CD4-positive, alpha-beta T cell treated with Interleukin-1 beta for 1 hour (primary cell): ENCODE results near the gene WDR27.
"Not testable (repeated sequence)": the region's sequence is repeated elsewhere in the genome, so short reads cannot be mapped to it uniquely, and the experiment has no call there.

Experiments used
- DNase-seq, 2 donors: peaks; one replicate each; pipeline ENCODE4 v3.0.0-alpha.2; 2020 to 2022

WDR27 gene

DNA sequence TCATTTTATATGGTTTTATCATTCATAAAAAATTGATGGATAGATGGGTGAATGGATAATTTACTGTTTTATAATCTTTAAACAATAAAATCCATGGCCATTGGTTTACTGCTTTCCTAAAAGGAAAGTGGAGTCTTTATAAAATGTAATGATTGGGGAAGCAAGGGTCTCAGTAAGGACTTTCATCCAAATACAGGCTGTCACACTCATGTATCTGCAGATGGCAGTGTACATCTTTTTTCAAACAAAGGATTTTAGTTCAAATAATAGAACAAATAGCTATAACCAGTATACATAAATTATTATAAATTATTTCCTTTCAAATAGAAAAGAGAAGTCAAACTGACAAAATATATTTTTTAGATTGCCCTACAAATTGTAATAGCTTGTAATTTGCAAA is 190.0 kb downstream of the WDR27 start:
- DNase-seq, result not testable (repeated sequence)

DNA sequence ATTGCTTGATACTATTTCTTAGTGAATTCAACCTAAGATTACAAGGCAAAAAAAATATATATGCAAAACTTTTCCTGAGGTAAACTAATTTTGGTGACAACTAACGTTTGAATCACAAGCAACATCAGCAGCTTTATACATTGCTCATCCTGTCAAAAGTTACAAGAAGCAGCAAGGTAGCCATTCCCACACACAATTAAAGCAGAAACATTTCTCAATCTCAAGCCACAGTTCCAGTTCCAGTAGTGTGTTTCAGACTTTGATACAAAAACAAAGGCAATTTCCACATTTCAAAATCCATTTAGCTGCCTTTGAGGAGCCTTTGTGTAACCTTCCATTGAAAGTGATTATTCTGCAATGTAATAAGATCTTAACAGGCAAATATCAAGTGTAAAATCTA is 191.0 kb downstream of the WDR27 start:
- DNase-seq, result no peak

DNA sequence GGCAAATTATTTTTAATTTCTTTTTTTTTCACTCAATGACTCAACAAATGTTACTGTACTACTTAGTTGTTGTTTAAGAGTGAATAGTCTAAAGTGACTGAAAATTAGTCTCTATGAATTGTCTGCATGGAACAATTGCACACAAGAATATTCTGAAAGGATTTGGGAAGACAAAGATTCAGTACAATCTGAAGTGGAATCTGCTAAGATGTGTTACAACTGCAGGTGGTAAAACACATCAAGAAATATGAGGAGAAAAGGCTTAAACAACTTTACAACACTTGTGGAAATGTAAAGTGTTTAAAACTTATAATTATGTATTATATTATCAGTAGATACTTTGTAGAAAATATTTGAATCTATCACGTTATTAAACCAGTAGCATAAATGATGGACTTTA is 193.4 kb downstream of the WDR27 start:
- no peak for DNase-seq

- no peak for DNase-seq
Measured at GRCh38 chr6:169503422-169504152, 198.2 kb downstream of the WDR27 start.

DNA sequence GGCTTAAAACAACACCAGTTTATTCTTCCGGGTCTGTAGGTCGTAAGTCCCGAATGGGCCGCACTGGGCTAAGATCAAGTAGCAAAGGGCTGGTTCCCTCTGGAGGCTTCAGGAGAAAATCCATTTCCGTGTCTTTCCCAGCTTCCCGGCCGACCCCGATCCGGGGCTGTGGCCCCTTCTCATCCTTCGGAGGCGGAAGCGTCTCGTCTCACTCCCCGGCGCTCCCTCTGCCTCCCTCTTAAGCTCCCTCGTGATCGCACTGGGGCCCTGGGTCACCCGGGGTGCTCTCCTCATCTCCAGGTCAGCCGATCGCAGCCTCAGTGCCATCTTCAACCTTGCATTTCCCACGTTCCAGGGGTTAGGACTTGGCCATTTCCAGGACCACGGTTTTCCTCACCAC is 199.4 kb downstream of the WDR27 start:
- no peak for DNase-seq

- DNase-seq, result no peak
Measured at GRCh38 chr6:169501777-169502313, 200.0 kb downstream of the WDR27 start.

DNA sequence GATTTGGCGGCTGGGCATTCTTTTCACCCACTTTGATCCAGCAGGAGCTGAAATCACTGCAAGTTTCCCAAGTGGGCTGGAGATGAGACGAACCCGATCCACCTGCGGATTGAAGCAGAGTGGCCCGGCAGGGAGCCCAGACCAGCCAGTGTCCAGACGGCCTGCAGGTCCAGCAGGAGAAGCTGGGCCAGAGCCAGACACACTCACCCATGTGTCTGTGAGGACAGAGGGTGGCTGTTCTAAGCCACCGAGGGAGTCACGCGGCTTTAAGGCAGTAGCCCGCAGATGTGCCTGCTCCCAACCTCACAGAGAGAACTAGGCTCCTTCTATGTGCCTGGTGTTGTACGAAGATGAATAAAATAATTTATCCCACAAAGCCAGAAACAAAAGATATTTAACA is 200.7 kb downstream of the WDR27 start:
- DNase-seq, result no peak

- DNase-seq, result no peak
Measured at GRCh38 chr6:169500688-169501087, 201.1 kb downstream of the WDR27 start.

DNA sequence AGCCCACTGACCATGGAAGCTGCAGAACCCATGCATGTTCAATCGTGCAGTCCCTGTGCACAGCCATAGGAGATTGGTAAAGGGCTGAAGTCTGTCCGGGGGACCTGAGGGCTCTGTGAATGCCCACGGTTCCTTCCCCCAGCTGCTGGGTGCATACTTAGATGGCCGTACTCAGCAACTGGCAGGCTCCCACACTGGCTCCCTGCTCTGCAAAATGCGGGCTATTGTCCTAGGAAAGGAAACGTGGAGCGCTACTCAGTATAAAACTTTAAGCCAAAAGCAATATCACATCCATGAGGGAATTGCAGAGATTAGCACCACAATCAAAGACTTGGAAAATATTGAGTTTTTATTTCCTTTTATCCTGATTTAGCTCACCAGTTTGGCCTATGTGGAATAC is 202.0 kb downstream of the WDR27 start:
- DNase-seq, result no peak

GRCh38 chr6:169498916-169499513 is 202.8 kb downstream of the WDR27 start:
- no peak for DNase-seq

GRCh38 chr6:169495601-169496000 is 206.2 kb downstream of the WDR27 start:
- no peak for DNase-seq

GRCh38 chr6:169494038-169494437 is 207.8 kb downstream of the WDR27 start:
- no peak for DNase-seq

GRCh38 chr6:169491482-169491881 is 210.3 kb downstream of the WDR27 start:
- DNase-seq, result no peak

DNA sequence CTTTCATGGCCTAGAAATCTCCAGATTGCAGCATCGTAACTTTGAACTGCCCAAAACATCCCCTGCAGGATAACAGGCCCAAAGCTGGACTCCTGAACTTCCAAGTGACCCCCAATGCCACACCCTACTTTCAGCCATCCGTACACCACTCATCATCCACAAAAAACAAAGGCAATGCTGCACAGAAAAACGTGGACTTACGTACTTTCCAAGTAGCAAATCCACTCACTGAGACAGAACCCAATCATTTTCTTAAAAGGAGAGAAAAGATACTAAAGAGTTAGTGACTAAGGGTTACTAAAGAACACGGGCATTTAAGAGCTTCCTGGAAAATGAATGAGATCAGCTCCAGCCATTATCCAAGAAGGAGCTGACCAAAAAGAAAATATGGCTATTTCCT is 211.0 kb downstream of the WDR27 start:
- no peak for DNase-seq

DNA sequence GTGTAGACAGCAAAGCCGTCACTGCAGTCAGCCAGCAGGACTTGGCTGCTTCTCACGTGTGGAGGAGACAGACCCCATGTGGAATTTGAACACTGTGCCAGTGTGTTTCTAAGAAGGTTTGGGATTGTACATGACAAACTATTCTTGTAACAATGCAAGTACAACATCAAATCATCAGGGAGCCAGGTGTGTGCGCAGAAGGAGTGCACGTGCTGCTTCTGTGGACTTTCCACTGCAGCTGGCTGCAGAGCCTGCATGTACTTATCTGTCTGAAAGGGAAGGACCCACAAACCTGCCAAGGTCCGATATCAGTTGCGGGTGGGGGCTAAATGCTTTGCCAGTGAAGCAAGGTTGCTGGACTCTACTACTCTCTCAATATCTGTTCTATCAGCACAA is 211.6 kb downstream of the WDR27 start:
- no peak for DNase-seq

- no peak for DNase-seq
Measured at GRCh38 chr6:169489563-169490245, 212.1 kb downstream of the WDR27 start.

DNA sequence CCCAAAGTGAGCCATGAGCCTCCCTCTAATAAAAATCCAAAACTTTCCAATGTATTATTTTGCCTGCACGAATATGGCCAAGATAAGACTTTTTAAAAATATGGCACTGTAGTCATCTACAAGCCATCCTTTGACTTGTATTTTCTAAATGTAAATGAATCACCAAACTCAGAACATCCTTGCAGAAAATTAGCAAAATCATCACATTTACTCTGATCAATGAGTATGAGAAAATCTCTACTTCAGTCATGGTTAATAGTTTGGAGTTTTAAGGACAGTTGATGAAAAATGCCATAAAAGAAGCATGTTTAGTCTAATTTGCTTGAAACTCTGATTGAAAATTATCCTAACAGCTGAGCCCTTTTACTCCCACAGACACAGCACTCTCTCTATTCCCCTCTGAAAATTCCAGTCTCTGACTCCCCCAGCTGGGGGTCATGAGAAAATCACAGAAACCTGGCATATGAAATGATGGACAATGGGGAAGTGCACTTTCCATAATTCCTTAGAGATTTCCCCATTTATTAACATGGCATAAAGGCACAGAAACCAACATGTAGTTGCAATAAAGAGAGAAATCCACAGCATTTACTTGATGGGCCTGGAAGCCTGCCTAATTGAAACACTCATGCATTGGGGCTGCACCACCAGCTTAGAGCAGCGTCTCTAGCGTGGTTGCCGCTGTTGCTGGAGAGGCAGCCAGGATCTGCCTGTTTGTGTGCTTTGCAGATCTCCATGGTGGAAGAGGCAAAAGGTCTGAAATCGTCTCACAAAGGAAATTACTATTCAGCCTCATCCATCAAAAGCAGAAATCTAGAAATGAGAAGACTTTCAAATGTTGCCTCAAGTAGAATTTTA is 214.0 kb downstream of the WDR27 start:
- no peak for DNase-seq

GRCh38 chr6:169479783-169480495 is 221.9 kb downstream of the WDR27 start:
- DNase-seq, result no peak

DNA sequence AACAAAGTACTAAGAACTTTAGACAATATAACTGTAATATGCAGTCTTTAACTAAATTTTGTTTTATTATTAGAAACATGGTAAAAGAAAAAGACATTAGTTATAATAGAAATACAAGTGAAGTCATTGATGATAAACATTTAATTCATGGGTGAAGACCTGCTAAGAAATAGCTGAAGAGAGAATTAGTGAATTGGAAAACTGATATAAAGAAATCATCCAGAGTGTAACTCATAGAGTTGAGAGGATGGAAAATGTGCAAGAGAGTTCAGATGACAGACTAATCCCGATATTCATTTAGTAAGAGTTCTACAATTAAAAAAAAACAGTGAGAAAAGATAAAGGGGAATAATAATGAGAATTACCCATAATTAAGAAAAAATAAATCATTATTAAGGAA is 227.5 kb downstream of the WDR27 start:
- DNase-seq, result no peak

DNA sequence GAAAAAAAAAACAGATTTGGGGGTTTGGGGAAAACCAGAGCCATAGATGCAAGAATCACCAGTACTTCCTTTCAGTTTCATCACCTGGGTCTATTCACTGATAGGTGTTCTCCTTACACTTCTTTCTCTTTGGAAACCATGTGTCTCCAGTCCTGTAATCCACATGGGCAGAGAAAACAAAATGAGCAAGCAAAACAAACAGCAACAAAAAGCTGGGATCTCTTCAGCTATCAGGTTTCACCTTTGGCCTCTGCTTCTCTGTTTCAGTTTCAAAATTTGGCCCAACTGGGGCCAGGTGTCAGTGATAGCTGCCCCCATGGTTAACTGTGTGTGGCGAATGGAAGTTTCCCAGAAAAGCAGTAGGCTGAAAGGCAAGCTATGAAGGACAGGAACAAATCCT is 228.2 kb downstream of the WDR27 start:
- no peak for DNase-seq

DNA sequence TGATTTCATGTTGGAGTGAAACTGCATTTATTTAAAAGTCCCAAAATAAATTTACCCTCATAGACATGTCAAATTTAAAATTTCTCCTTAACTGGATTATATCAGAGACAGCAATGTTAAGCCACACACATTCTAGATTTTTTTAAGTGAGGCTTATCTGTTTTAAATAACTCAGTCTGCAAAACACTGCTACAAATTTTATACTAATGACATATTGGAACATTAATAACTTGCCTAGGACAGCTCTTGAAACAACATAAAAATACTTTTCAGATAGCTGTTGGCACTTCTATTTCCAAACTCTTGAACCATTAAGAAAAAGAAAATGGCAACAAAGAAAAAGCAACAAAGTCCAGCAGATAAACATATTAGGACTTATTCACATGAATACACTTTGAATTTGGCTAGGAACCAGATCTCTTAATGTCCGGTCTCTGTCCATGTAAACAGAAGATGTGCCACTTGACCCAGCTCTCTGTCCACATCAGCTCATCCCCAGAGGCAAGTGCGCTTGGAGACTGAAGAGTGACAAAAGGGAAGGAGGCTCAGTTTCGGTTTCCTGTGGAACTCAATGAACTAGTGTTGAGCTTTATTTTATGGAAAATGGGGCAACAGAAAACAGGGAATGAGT is 228.9 kb downstream of the WDR27 start:
- DNase-seq, result no peak

GRCh38 chr6:169470790-169471189 is 231.0 kb downstream of the WDR27 start:
- DNase-seq, result no peak
